GM10248 (cell line): Measurements from ENCODE around the gene MLIP.

Experiments used
- CTCF ChIA-PET: fragments of 300-600 bp; sonication (Branson Sonifier 250); formaldehyde crosslinking; extraction: SDS; loops from one replicate; lab custom pipeline; 2021; ENCODE audit warnings: antibody characterized with exemption; lab: Yijun Ruan, JAX
- POLR2A ChIA-PET: fragments of 350-650 bp; sonication (Branson Sonifier 250); formaldehyde crosslinking; extraction: SDS; loops from one replicate; lab custom pipeline; 2020; ENCODE audit warnings: antibody characterized with exemption; lab: Yijun Ruan, JAX
- DNase-seq: peaks from one replicate; pipeline ENCODE4 v3.0.0; 2012; ENCODE audit errors: extremely low spot score
- TF ChIP-seq, protein P1 (sequence below): IDR thresholded peaks from 2 replicates; pipeline ENCODE4 v1.5.1; 2012; ENCODE audit warnings: mild to moderate bottlenecking, low read depth; ENCODE audit errors: extremely low read depth, missing control alignments, control extremely low read depth

The MLIP gene

DNA sequence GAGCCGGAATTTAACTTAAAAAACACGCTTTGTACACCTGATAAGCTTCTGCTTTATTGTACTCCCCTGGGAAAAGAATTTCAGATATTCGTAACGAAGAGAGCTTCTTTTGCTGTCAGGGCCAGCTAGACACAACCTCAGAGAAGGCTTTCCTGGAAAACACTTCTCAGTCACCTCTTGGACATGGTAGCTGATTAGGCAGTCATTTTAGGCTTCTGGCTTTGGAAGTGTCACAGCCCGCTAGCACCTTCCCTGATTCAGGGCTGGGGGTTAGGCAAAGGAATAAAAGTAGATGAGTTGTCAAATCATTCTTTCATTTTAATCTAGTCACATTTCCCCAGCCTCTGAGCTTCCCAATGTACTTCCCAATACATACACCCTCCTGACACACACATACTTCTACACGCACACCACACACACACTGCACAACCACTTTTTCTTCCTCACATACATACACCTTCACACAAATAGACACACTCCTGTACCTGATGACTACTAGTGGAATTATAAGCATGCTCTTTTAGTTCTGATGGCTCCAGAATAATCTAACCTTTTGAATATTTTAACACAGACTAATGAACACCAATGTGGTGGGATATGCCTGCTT lies 162.1 kb downstream of the MLIP start:
- CTCF ChIA-PET, result interaction anchor here (1.2 kb wide), 1 partner anchor 9 kb away, joined by 5 read pairs; no protein-coding TSS in a partner anchor
- TF ChIP-seq, protein P1, sequence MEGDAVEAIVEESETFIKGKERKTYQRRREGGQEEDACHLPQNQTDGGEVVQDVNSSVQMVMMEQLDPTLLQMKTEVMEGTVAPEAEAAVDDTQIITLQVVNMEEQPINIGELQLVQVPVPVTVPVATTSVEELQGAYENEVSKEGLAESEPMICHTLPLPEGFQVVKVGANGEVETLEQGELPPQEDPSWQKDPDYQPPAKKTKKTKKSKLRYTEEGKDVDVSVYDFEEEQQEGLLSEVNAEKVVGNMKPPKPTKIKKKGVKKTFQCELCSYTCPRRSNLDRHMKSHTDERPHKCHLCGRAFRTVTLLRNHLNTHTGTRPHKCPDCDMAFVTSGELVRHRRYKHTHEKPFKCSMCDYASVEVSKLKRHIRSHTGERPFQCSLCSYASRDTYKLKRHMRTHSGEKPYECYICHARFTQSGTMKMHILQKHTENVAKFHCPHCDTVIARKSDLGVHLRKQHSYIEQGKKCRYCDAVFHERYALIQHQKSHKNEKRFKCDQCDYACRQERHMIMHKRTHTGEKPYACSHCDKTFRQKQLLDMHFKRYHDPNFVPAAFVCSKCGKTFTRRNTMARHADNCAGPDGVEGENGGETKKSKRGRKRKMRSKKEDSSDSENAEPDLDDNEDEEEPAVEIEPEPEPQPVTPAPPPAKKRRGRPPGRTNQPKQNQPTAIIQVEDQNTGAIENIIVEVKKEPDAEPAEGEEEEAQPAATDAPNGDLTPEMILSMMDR, result no peak

DNA sequence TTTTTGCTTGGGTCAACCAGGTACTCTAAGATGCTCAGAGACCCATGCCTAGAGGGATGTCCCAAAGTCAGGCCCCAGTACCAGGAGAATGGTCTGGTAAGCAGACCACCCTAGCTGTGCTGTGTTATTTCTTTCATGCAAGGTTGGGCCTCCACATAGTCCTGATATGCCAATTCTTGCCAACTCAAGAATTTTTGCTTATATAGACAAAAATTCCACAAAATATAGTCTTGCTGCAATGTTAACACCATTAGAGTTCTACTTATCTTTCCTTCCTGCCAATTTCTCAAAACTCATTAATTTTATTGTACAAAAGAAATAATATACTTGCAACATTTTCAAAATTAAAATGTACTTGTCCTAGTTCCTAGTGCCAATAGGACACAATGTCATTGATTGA lies 163.1 kb downstream of the MLIP start:
- no peak for DNase-seq
- TF ChIP-seq, protein P1, result no peak
- ChIA-PET CTCF (no interaction called here), POLR2A (no interaction called here)

More for the DNA sequence above, 162.1 kb downstream of the MLIP start:
- DNase-seq, result no peak
- POLR2A ChIA-PET, result no interaction called here

DNA sequence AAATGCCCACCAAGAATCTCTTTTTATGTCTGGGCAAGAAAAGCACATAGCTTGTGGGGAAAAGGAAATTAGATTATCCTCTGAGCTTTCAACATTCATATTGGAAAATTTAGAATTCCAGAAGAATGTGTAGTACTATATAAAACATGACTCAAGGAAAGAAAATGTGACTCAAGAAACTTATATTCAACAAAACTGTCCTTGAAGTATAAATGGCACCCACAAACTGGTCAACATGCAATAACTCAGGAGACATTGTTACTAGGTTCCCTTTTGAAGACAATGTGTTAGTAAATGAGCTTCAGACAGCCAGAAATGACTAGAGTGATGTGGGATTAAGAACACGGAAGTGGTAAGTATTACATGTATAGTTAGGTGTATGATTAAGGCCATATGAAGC lies 170.9 kb downstream of the MLIP start:
- TF ChIP-seq, protein P1, result no peak
- no peak for DNase-seq
- POLR2A ChIA-PET, result no interaction called here
- CTCF ChIA-PET, result no interaction called here

DNA sequence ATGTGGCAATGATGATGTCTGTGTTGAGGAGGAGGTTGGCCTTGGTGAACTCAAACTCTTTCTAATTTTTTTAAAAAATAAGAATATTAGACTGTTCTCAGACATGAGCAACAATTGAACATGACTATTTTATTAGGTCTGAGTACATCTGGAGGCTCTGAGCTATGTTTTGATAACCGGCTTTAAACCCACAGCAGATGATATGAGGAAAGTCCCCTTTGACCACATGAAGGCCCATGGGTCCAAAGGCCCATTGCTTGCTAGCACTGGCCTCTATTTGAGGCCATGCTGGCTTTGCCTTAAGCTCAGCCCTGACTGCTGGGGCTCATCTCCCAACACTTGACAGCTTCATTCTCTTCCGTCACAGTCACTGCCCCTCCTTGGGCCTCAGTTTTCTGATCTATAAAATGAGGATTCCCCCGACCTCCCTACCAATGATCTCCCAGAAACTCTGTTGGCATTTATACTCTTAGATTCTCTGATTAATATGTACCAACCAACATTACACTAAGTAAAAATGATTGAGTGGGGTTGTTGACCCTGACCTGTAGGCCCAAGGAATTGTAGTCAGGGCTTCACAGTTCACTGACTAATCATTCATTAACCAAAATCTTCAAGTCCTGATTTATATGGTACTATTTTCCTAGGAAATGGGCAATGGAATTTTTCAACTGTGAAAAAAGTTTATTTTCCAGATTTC lies 173.1 kb downstream of the MLIP start:
- ChIA-PET POLR2A (no interaction called here), CTCF (no interaction called here)
- no peak for DNase-seq
- TF ChIP-seq, protein P1, result no peak

DNA sequence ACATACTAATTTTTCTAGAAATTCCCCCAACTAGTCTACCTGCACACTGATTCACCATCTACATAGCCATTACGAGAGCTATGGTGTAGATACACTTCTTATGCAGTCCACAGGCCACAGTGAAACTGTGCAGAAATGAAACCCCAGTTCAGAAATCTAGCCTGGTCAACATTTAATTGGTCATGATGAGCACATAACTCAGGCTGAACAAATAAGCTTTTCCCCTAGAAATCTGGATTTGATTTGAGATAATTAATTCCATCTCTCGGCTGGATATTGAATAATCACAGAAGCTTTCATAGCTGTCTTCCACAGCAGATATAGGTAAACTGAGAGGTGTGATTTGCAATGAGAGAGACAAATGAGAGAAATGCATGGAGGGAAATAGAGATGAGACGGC lies 174.4 kb downstream of the MLIP start:
- POLR2A ChIA-PET, result no interaction called here
- CTCF ChIA-PET, result interaction anchor here (0.9 to 3.3 kb wide), 2 partner anchors 14 to 17 kb away, joined by 3 to 8 read pairs; no protein-coding TSS in a partner anchor
- TF ChIP-seq, protein P1, result no peak
- DNase-seq, result no peak

DNA sequence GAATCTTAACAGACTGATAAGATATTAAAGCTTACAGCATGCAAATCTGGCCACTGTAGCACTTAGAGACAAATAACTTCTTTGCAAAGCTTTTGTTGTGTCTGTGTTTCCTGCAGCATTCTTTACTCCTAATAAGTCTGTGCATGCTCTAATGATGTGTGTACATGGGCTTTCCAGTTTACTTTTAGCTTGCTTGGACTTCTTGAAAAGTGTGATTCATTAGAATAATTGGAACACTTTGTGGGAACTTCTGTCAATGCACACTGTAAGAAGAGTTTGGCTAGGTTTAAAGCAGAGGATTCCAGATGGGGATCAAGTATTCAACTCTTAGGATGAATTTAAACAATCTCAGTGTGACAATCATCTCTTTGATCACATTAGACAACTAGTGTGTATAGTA lies 174.9 kb downstream of the MLIP start:
- TF ChIP-seq, protein P1, result no peak
- POLR2A ChIA-PET, result no interaction called here
- CTCF ChIA-PET, result interaction anchor here (3.3 kb wide), 1 partner anchor 16 kb away, joined by 8 read pairs; no protein-coding TSS in a partner anchor
- DNase-seq, result no peak
